ENCODE data around the gene NDUFA1.
"Not testable (repeated sequence)": the region's sequence is repeated elsewhere in the genome, so short reads cannot be mapped to it uniquely, and the experiment has no call there.

The NDUFA1 gene

GRCh38 chrX:119916310-119916709, 44.7 kb downstream of the NDUFA1 start:
- DNase-seq = no peak

GRCh38 chrX:119917877-119918276, 46.2 kb downstream of the NDUFA1 start:
- DNase-seq = no peak

GRCh38 chrX:119919835-119920585, 48.4 kb downstream of the NDUFA1 start:
- DNase-seq = no peak

- not testable (repeated sequence) for DNase-seq
These were observed 50.8 kb downstream of the NDUFA1 start for GRCh38 chrX:119922391-119922790.

Data from stimulated activated CD4-positive, alpha-beta T cell treated with anti-CD3 and anti-CD28 coated beads, Interleukin-4, amount 100 ng/mL, for 24 hours (primary cell).